Cerebellar nuclear complex (tissue), 1 donor: ENCODE data around the gene SHMT2.

Experiments used
- DNase-seq, 2 experiments: peaks; one replicate each; lab custom pipeline; 2025; lab: John Stamatoyannopoulos, UW

Gene SHMT2

GRCh38 chr12:57214398-57214781, 15.1 kb upstream of the SHMT2 start:
- DNase-seq, result no peak

DNA sequence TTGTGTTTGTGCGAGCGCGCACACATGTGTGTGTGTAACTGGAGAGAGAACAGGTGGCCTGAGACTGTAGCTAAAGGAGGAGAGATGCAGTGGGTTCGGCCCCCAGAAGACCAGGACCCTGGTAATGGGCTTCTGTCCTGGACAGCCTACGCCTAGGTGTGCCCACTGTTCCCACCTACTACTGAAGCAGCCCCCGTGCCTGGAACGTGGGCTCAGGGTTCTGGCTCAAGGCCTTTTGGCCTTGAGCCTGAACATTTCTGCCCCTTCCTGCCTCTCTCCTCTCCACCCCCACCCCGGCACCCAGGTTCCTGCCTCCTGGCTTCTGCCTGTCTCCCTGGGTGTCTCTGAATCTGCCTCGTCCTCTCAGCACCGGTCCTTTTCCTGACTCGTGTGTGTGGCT, 14.4 kb upstream of the SHMT2 start:
- no peak for DNase-seq

DNA sequence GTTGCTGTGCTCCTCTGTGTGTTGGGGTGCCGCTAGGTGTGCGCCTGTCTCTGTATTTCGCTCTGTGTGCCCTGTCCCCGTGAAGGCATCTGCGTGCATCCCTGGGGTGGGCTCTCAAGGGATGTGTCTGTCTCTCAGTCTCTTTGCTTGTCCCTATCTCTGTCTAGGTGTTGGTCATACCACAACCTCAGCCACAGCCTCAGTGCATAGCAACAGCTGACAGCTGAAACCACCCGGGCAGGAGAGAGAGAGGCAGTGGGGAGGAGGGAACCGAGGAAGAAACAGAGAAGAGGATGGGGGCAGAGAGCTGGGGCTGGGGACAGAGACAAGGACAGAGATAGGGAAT, 13.9 kb upstream of the SHMT2 start:
- DNase-seq, result no peak

DNA sequence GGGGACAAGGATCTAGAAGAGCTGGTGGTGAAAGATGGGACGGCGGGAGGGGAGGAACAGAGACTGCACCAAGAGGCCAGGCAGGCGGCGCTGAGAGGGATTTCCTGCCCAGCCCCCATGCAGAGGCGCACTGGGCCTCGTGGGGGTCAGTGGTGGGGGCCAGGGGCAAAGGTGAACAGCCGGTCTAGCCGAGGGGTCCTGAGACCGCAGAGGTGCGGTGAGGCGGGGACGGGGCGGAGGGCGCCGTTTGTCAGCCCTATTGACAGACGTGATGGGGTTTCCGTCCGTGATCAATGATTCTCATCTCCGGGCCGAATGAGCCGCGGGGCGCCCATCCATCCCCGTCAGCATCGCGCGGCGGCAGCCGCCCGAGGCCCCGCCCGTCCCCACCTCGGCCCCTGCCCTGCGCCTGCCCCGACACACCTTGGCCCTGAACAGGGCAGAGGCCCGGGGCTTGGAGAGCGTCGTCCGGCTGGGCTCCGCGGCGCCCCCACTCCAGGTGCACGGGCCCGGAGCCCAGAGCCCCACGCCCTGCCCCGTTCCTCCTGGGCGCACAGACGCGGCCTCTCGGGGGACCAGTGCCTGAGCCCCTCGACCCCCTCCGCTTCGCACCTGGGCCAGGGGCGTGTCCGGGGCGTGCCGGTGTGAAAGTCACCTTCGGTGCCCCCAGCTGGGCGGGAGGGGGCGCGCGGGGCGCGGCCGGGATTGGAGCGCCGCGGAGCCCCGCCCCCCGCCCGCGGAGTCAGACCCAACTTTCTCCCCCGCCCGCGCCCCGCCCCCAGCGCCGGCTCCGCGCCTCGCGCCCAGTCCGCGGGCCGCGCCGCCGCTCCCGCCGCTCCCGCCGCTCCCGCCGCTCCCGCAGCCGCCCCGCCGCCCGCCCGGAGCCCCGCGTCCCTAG, 13.2 kb upstream of the SHMT2 start, which contains the start of gene NXPH4:
NXPH4 (plus strand) TSS at position 781 of the 898 bp plus-strand sequence. CDS start 176 bp downstream, outside the sequence.
- DNase-seq, result no peak

DNA sequence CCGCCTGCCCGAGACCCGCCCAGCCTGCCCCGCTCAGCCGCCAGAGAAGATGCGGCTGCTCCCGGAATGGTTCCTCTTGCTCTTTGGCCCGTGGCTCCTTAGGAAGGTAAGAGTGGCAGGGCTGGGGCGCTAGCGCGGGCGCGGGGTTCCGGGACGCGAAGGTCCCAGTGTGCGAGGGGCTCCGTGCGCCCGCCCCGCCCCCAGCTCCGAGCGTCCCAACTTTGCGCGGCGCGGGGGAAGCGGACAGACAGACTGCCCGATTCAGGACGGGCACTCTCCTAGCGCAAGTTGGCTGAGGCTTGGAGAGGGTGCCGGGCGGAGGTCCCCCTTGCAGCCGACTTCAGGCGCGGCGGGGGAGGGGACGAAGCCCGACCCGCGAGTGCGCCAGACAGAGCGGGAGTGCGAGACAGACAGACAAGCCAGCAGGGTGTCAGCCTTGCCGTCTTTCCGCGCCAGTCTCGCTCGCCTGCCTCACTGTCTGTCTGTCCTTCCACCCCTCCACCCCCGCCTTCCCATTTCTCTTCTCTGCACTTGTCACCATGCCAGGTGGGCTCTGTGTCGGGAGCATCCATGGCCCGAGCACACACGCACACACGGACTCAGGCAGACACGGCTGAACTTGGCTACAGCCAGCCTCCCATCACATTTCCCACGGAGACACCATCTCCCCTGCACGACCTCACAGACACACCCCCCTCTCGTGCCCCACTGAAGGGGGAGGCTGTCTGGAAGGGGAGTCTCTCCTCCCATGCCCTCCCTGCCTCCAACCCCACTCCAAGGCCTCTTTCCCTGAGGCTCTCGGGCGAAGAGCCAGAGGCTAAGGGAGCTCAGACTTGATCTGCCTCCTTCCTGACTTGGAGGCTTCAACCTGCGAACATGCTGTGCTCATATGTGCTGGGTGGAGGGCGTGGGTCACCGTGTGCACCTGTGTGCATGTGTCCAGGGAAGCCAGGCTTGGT, 12.3 kb upstream of the SHMT2 start:
- no peak for DNase-seq

DNA sequence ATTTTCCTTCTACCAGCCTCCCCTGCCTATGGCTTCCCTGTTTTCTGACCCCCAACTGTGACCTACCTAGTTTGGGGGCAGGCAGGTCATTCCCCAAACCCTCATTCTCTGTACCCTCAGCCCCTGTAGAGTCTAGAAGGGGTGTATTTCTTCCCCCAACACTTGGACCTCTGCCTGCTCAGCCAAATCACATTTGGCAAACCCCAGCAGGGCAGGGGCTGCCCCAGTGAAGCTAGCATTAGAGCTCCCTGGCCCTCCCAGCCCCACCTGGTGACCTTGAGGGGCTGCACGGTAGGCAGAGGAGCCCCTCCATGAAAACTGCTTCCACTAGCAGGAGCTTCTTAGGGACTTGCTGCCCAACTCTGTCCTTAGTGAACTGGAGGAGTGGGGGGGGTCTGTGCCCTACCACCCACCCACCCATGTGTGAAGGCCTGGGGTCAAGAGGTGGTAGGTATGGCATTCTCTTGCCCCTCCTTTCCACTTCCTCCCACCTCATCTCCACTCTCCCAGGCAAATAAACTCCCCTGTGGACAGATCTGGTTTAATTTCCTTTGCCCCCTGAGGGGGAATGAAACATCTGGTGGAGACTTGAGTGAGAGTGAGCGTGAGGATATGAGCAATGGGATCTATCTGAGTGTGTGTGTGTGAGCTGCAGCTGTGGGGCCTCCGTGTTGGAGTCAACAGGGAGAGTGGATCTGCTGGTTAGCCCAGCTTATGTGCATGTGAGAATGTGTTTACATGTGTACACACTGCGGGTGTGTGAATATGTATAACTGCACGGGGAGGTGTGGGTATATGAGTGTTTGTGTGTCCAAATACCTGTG, 11.3 kb upstream of the SHMT2 start:
- DNase-seq, result no peak

DNA sequence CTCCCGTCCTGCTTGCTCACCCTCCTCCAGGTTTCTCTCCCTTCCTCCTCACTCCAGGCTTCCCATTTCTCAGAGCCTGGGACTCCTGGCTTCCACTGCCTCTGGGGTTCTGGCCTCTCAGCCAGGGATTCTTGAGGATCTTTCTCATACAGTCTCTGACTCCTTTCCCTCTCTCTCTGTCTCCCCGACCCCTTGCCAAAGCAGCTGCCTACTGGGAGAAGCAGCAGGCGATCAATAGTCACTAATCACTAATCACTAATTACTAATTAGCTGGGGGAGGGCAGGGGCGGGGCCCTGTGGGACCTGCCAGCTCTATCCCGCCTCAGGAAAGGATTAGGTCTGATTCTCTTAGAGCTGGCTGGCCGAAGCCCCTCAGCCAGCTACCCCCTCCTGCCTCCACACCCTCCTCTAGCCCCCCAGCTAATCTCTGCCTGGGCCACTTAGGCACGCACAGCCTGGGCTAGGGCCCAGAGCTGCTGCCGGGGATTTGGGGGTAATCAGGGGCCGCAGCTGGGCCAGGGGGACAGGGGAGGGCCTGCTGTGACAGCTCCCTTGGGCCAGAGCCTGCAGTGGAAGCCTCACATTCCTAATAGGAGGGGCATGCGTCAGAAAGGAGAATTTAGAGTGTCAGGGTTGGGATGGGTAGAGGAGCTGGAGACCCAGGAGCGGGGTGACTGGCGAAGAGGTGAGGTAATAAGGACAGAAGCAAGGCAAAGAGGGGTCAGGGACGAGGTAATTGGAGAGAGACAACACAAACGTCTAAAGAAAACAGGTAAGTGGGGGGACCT, 10.1 kb upstream of the SHMT2 start:
- no peak for DNase-seq

DNA sequence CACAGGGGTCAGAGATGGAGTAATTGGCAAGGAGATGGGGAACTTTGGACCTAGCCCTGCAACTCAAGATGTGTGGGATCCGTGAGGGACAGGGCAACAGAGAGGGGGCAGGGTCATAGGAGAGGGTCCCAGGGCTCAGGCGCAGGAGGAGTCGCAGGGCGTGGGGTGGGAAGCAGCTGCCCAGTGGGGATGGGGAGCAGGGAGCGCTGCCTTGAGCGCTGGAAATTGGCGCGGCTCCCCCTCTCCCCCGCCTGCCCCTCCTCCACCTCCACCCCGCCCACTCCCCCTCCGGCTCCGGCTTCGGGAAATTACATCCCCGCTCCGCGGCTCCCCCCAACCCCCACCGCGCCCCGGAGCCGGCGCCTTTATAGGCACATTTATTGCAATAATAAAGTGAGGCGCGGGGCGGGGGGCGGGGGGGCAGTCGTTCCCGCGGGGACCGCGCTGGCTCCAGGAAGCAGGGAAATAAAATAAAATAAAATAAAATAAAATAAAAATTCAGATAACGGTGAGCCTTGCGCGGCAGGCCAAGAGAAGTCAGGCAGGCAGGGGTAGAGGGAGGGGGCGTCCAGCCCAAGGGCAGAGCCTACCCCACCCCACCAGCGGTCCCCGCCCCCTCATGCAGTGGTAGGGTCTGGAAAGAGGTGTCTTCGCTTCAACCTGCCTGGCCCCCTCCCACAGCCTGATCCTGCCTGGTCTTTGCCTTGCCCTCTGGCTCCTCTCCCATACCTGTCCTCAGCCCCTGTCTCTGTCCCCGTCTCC, 9.3 kb upstream of the SHMT2 start:
- no peak for DNase-seq

GRCh38 chr12:57220770-57221168, 8.7 kb upstream of the SHMT2 start:
- DNase-seq, result no peak

- DNase-seq, result no peak
Observed at GRCh38 chr12:57221169-57221917, 8.2 kb upstream of the SHMT2 start.

DNA sequence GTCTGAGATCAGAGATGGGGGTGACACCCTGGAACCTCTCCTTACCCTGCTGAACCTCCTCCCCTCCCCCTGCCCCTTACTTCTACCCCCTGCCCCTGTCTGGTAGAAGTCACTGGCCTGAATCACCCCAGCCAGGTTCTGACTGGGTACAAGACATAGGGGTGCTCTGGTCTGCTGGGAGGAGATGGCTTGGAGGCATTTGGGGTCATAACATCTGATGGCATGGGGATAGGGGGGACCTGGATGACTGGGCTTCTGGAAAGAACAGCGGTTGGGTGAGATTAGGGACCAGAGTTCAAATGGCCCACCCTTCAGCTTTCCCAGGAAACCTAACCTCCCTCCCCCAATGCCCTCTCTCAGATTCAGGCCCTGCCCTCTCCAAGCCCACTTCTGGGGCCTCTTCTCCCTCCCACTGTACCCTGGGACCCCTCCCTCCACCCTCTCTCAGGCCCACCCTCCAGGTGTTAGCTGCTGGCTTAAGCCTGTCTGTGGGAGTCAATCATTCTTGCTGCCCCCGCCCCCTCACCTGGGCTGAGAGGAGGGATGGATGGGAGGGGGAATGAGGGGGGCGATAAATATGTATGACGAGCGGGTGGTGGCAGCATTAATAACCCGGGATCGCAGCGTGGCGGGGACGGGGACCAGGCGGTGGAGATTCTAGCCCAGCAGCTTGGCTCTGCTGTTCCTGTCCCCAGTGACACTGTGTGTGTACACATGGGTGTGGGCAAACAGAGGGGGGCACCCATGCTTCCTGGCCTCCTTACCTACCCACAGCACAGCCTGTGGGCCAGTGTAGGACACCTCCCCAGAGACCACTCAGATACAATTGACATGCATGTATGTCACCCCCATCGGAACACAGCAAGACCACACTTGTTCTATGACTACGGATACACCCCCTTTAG, 7.0 kb upstream of the SHMT2 start:
- no peak for DNase-seq

- DNase-seq, result no peak
Observed at GRCh38 chr12:57223191-57224165, 6.0 kb upstream of the SHMT2 start.

- no peak for DNase-seq
Observed at GRCh38 chr12:57224278-57224972, 5.1 kb upstream of the SHMT2 start.

- DNase-seq, result no peak
Observed at GRCh38 chr12:57224973-57225679, 4.4 kb upstream of the SHMT2 start.

DNA sequence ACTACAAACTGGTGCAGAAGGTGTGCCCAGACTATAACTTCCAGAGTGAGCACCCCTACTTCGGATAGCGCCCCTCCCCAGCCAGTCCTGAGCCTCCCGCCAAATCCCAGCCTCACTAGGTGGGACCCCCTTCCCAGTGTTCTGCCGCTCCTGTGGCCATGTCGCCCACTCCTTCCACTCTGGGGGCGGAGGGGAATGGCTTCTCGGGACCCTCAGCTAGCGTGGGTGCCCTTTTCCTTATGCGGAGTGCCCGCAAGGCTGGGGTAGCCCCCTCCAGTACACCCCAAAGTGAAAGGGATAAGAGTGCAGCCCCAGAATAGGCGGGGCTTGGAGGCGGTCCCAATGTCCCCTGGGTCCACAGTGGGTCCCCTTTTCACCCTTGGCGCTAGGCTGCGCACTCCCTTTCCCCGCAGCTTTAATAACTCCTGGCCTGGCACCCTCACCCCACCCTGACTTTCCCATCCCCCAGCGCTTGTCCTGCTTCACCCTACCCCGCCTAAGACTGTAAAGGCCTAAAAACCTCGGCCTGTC, 3.8 kb upstream of the SHMT2 start:
- DNase-seq, result no peak
